Effector CD4-positive, alpha-beta T cell (primary cell): ENCODE measurements around the gene CFAP141.
"Not testable (repeated sequence)": the region's sequence is repeated elsewhere in the genome, so short reads cannot be mapped to it uniquely, and the experiment has no call there.

Experiments
- DNase-seq: peaks from one replicate; pipeline ENCODE4 v3.0.0-alpha.2; 2020

CFAP141 gene

GRCh38 chr1:154207262-154207661 lies 1.1 kb upstream of the CFAP141 start:
- DNase-seq = no peak

- DNase-seq = not testable (repeated sequence)
These were observed 355 bp downstream of the CFAP141 start for GRCh38 chr1:154205778-154206177.

- no peak for DNase-seq
These were observed 6.6 kb downstream of the CFAP141 start for GRCh38 chr1:154199563-154199879.

- DNase-seq = peak; percentile 33
These were observed 7.2 kb downstream of the CFAP141 start for GRCh38 chr1:154198756-154199562.

- no peak for DNase-seq
These were observed 12.3 kb downstream of the CFAP141 start for GRCh38 chr1:154193821-154194220.

- DNase-seq = no peak
These were observed 13.7 kb downstream of the CFAP141 start for GRCh38 chr1:154192476-154192875.

- no peak for DNase-seq
These were observed 14.1 kb downstream of the CFAP141 start, which contains the start of gene TPM3 for GRCh38 chr1:154191990-154192461. Gene TPM3, minus strand, starts transcription at chr1:154192100. Its CDS starts 82 bp downstream, at chr1:154192018.

GRCh38 chr1:154190550-154190949 lies 15.6 kb downstream of the CFAP141 start:
- DNase-seq = no peak

- no peak for DNase-seq
These were observed 19.2 kb downstream of the CFAP141 start for GRCh38 chr1:154186852-154187501.

- peak; percentile 47 for DNase-seq
These were observed 20.0 kb downstream of the CFAP141 start for GRCh38 chr1:154186177-154186576.

GRCh38 chr1:154183046-154183915 lies 22.9 kb downstream of the CFAP141 start:
- peak; percentile 92 for DNase-seq

GRCh38 chr1:154182344-154183045 lies 23.6 kb downstream of the CFAP141 start:
- DNase-seq = peak; percentile 56

GRCh38 chr1:154181944-154182343 lies 24.2 kb downstream of the CFAP141 start:
- no peak for DNase-seq

- no peak for DNase-seq
These were observed 26.0 kb downstream of the CFAP141 start for GRCh38 chr1:154179946-154180687.

GRCh38 chr1:154178911-154179811 lies 27.0 kb downstream of the CFAP141 start:
- no peak for DNase-seq

- DNase-seq = no peak
These were observed 28.1 kb downstream of the CFAP141 start for GRCh38 chr1:154178013-154178412.

- no peak for DNase-seq
These were observed 29.8 kb downstream of the CFAP141 start for GRCh38 chr1:154176337-154176736.

- no peak for DNase-seq
These were observed 31.5 kb downstream of the CFAP141 start for GRCh38 chr1:154174654-154175053.

- no peak for DNase-seq
These were observed 34.3 kb downstream of the CFAP141 start for GRCh38 chr1:154171880-154172279.

GRCh38 chr1:154171223-154171583 lies 34.9 kb downstream of the CFAP141 start:
- DNase-seq = no peak
